ENCODE measurements around the gene ABLIM1. TPM values are rescaled to one million over a fixed set of nuclear protein-coding genes. Genes with fewer than 3 reads are reported as not detected.
"Not testable (repeated sequence)": the region's sequence is repeated elsewhere in the genome, so short reads cannot be mapped to it uniquely, and the experiment has no call there.

Gene ABLIM1
- 47.0 TPM for total RNA-seq

GRCh38 chr10:114658175-114658574 is at the start of gene ABLIM1:
ABLIM1 (minus strand) TSS chr10:114658275; CDS start chr10:114658200, 75 bp downstream.
- ATAC-seq = no peak

GRCh38 chr10:114706458-114707055 is 48.5 kb upstream of the ABLIM1 start:
- DNase-seq (ENCODE audit: low spot score) (no peak), ATAC-seq (no peak)

More at GRCh38 chr10:114658175-114658574, at the start of gene ABLIM1:
- DNase-seq (ENCODE audit: low spot score) = no peak

GRCh38 chr10:114704679-114705078 is 46.6 kb upstream of the ABLIM1 start:
- no peak for ATAC-seq
- DNase-seq (ENCODE audit: low spot score) = no peak

GRCh38 chr10:114703377-114704107 is 45.5 kb upstream of the ABLIM1 start:
- no peak for DNase-seq (ENCODE audit: low spot score)
- ATAC-seq = peak; percentile 83

- DNase-seq (ENCODE audit: low spot score) (no peak), ATAC-seq (no peak)
Measured at GRCh38 chr10:114698271-114699061, 40.4 kb upstream of the ABLIM1 start.

GRCh38 chr10:114697061-114697598 is 39.1 kb upstream of the ABLIM1 start:
- DNase-seq (ENCODE audit: low spot score) (no peak), ATAC-seq (no peak)

GRCh38 chr10:114696301-114696700 is 38.2 kb upstream of the ABLIM1 start:
- not testable (repeated sequence) for DNase-seq (ENCODE audit: low spot score); ATAC-seq

GRCh38 chr10:114694752-114695151 is 36.7 kb upstream of the ABLIM1 start:
- ATAC-seq = peak; percentile 98
- DNase-seq (ENCODE audit: low spot score) = peak; percentile 65

- ATAC-seq (no peak), DNase-seq (ENCODE audit: low spot score) (no peak)
Measured at GRCh38 chr10:114694062-114694461, 36.0 kb upstream of the ABLIM1 start.

GRCh38 chr10:114691442-114691941 is 33.4 kb upstream of the ABLIM1 start:
- ATAC-seq (no peak), DNase-seq (ENCODE audit: low spot score) (no peak)

GRCh38 chr10:114688786-114689185 is 30.7 kb upstream of the ABLIM1 start:
- DNase-seq (ENCODE audit: low spot score) (no peak), ATAC-seq (no peak)

- ATAC-seq (no peak), DNase-seq (ENCODE audit: low spot score) (no peak)
Measured at GRCh38 chr10:114687459-114687858, 29.4 kb upstream of the ABLIM1 start.

GRCh38 chr10:114686013-114686412 is 27.9 kb upstream of the ABLIM1 start:
- no peak for DNase-seq (ENCODE audit: low spot score)
- ATAC-seq = no peak

GRCh38 chr10:114685456-114685855 is 27.4 kb upstream of the ABLIM1 start:
- DNase-seq (ENCODE audit: low spot score) (peak; percentile 66), ATAC-seq (peak; percentile 71)

GRCh38 chr10:114684822-114685209 is 26.7 kb upstream of the ABLIM1 start:
- ATAC-seq (peak; percentile 73), DNase-seq (ENCODE audit: low spot score) (no peak)

GRCh38 chr10:114684084-114684821 is 26.2 kb upstream of the ABLIM1 start:
- ATAC-seq (peak; percentile 37), DNase-seq (ENCODE audit: low spot score) (peak; percentile 51)

- DNase-seq (ENCODE audit: low spot score) (no peak), ATAC-seq (peak; percentile 8)
Measured at GRCh38 chr10:114683593-114683992, 25.5 kb upstream of the ABLIM1 start.

- DNase-seq (ENCODE audit: low spot score) (no peak), ATAC-seq (peak; percentile 24)
Measured at GRCh38 chr10:114683162-114683561, 25.1 kb upstream of the ABLIM1 start.

GRCh38 chr10:114682532-114682931 is 24.5 kb upstream of the ABLIM1 start:
- no peak for DNase-seq (ENCODE audit: low spot score)
- ATAC-seq = no peak

GRCh38 chr10:114682121-114682520 is 24.0 kb upstream of the ABLIM1 start:
- no peak for ATAC-seq
- no peak for DNase-seq (ENCODE audit: low spot score)
